NOMO-1 (cell line): ENCODE data around the gene LITAFD.

Experiments used
- DNase-seq, 2 experiments: peaks; one replicate each; lab custom pipeline; 2025; ENCODE audit not compliant: unreplicated experiment in 2 of 2; lab: John Stamatoyannopoulos, UW

The LITAFD gene

GRCh38 chr16:8855051-8855786, 26.9 kb upstream of the LITAFD start:
- DNase-seq = no peak

- DNase-seq = no peak
These were observed 26.2 kb upstream of the LITAFD start for GRCh38 chr16:8855972-8856371.

- no peak for DNase-seq
These were observed 22.9 kb upstream of the LITAFD start for GRCh38 chr16:8858994-8859912.

GRCh38 chr16:8859913-8860881, 22.0 kb upstream of the LITAFD start:
- DNase-seq = no peak

- DNase-seq = no peak
These were observed 20.4 kb upstream of the LITAFD start for GRCh38 chr16:8861563-8862308.

GRCh38 chr16:8862309-8863130, 19.6 kb upstream of the LITAFD start:
- no peak for DNase-seq

- no peak for DNase-seq
These were observed 18.3 kb upstream of the LITAFD start for GRCh38 chr16:8863594-8864424.

- DNase-seq = no peak
These were observed 17.6 kb upstream of the LITAFD start for GRCh38 chr16:8864480-8865110.

GRCh38 chr16:8865145-8865882, 16.8 kb upstream of the LITAFD start:
- DNase-seq = no peak

- DNase-seq = no peak
These were observed 15.8 kb upstream of the LITAFD start for GRCh38 chr16:8866118-8866883.

- no peak for DNase-seq
These were observed 15.3 kb upstream of the LITAFD start for GRCh38 chr16:8866884-8867215.

GRCh38 chr16:8867216-8867931, 14.8 kb upstream of the LITAFD start:
- DNase-seq = no peak

- DNase-seq = peak; percentile 23 to 76
These were observed 14.2 kb upstream of the LITAFD start for GRCh38 chr16:8867932-8868415.

GRCh38 chr16:8868416-8869211, 13.5 kb upstream of the LITAFD start, which contains the start of gene CARHSP1:
Gene CARHSP1, minus strand, starts transcription at chr16:8869006. Its CDS starts 9,678 bp downstream, at chr16:8859328.
- DNase-seq = peak; percentile 86 to 94
